SK-N-MC (cell line): ENCODE data around the gene OMA1.

Experiments used
- DNase-seq: peaks from one replicate; pipeline ENCODE4 v3.0.0-alpha.2; 2011; ENCODE audit warnings: low read depth, low spot score
- H3K27ac ChIP-seq: fragments of 200-600 bp; sonication (generic); 2 replicates; pipeline ENCODE4 v1.5.1; 2016; ENCODE audit warnings: mixed run types
- H3K36me3 ChIP-seq: fragments of 200-600 bp; sonication (generic); 2 replicates; pipeline ENCODE4 v1.6.1; 2017; ENCODE audit warnings: antibody characterized with exemption, low read length, mixed read lengths; ENCODE audit not compliant: insufficient read depth
- H3K4me3 ChIP-seq: fragments of 200-600 bp; sonication (generic); 2 replicates; pipeline ENCODE4 v1.5.1; 2016
- H3K9ac ChIP-seq: fragments of 200-600 bp; sonication (generic); 2 replicates; pipeline ENCODE4 v1.8.0; 2017; ENCODE audit warnings: mixed run types, mixed read lengths; ENCODE audit not compliant: insufficient read length
- H3K9me3 ChIP-seq: fragments of 200-600 bp; sonication (generic); 2 replicates; pipeline ENCODE4 v1.6.1; 2017; ENCODE audit warnings: low read depth, mild to moderate bottlenecking, antibody characterized with exemption, low read length, moderate library complexity, mixed read lengths
- EZH2 ChIP-seq: fragments of 200-600 bp; sonication (generic); IDR thresholded peaks from one replicate; pipeline ENCODE4 v1.6.1; 2017; ENCODE audit warnings: antibody characterized with exemption
- FOXP2 ChIP-seq: optimal IDR thresholded peaks from 2 replicates; pipeline ENCODE3; 2011; ENCODE audit warnings: mild to moderate bottlenecking, moderate library complexity; ENCODE audit not compliant: insufficient read depth; ENCODE audit errors: extremely low read length, control extremely low read depth
- POLR2AphosphoS5 ChIP-seq: IDR thresholded peaks from 2 replicates; pipeline ENCODE4 v1.6.1; 2012; ENCODE audit warnings: mild to moderate bottlenecking, low read depth, low read length, borderline replicate concordance

OMA1 gene

GRCh38 chr1:58529284-58529683 is 17.2 kb downstream of the OMA1 start:
- Histone ChIP-seq H3K9me3 (no peaks in the 10 kb centered on the region), H3K36me3 (no peaks in the 10 kb centered on the region), H3K9ac (no peak overlapping the region), H3K27ac (no peak overlapping the region), H3K4me3 (no peak overlapping the region)
- TF ChIP-seq EZH2 = no peak
- TF ChIP-seq FOXP2 = no peak
- TF ChIP-seq POLR2AphosphoS5 = no peak
- DNase-seq = no peak

GRCh38 chr1:58528518-58528917 is 18.0 kb downstream of the OMA1 start:
- no peak for TF ChIP-seq POLR2AphosphoS5
- no peak for TF ChIP-seq FOXP2
- TF ChIP-seq EZH2 = no peak
- Histone ChIP-seq H3K27ac (no peak overlapping the region), H3K4me3 (no peak overlapping the region), H3K9ac (no peak overlapping the region), H3K9me3 (no peaks in the 10 kb centered on the region), H3K36me3 (no peaks in the 10 kb centered on the region)
- no peak for DNase-seq

GRCh38 chr1:58524353-58524945 is 22.1 kb downstream of the OMA1 start:
- Histone ChIP-seq H3K36me3 (no peaks in the 10 kb centered on the region), H3K27ac (no peak overlapping the region), H3K9me3 (no peaks in the 10 kb centered on the region), H3K9ac (no peak overlapping the region), H3K4me3 (no peak overlapping the region)
- DNase-seq = no peak
- no peak for TF ChIP-seq EZH2
- no peak for TF ChIP-seq FOXP2
- no peak for TF ChIP-seq POLR2AphosphoS5

- TF ChIP-seq FOXP2 = no peak
- TF ChIP-seq POLR2AphosphoS5 = no peak
- TF ChIP-seq EZH2 = no peak
- Histone ChIP-seq H3K27ac (no peak overlapping the region), H3K9ac (peak overlapping the region; percentile 5), H3K36me3 (no peaks in the 10 kb centered on the region), H3K9me3 (no peaks in the 10 kb centered on the region), H3K4me3 (no peak overlapping the region)
- peak; percentile 66 for DNase-seq
These were observed 30.6 kb downstream of the OMA1 start for GRCh38 chr1:58515794-58516401.

- Histone ChIP-seq H3K27ac (no peak overlapping the region), H3K36me3 (no peaks in the 10 kb centered on the region), H3K9me3 (no peaks in the 10 kb centered on the region), H3K4me3 (no peak overlapping the region), H3K9ac (no peak overlapping the region)
- DNase-seq = no peak
- TF ChIP-seq EZH2 = no peak
- no peak for TF ChIP-seq FOXP2
- TF ChIP-seq POLR2AphosphoS5 = no peak
These were observed 32.6 kb downstream of the OMA1 start for GRCh38 chr1:58513956-58514355.

GRCh38 chr1:58508629-58509028 is 37.9 kb downstream of the OMA1 start:
- TF ChIP-seq POLR2AphosphoS5 (no peak), FOXP2 (no peak), EZH2 (no peak)
- Histone ChIP-seq H3K9me3 (no peaks in the 10 kb centered on the region), H3K9ac (no peak overlapping the region), H3K4me3 (no peak overlapping the region), H3K36me3 (no peaks in the 10 kb centered on the region), H3K27ac (no peak overlapping the region)
- no peak for DNase-seq

- H3K27ac ChIP-seq = no peak overlapping the region
- no peak for DNase-seq
- no peak overlapping the region for H3K4me3 ChIP-seq
- H3K9ac ChIP-seq = no peak overlapping the region
- no peaks in the 10 kb centered on the region for H3K36me3 ChIP-seq
- no peaks in the 10 kb centered on the region for H3K9me3 ChIP-seq
- no peak for TF ChIP-seq EZH2
- no peak for TF ChIP-seq POLR2AphosphoS5
- TF ChIP-seq FOXP2 = no peak
These were observed 41.2 kb downstream of the OMA1 start for GRCh38 chr1:58505286-58505685.

GRCh38 chr1:58502519-58502918 is 44.0 kb downstream of the OMA1 start:
- no peak for TF ChIP-seq EZH2
- no peak for TF ChIP-seq FOXP2
- TF ChIP-seq POLR2AphosphoS5 = no peak
- H3K9me3 ChIP-seq = no peaks in the 10 kb centered on the region
- no peaks in the 10 kb centered on the region for H3K36me3 ChIP-seq
- H3K4me3 ChIP-seq = no peak overlapping the region
- no peak for DNase-seq
- no peak overlapping the region for H3K9ac ChIP-seq
- no peak overlapping the region for H3K27ac ChIP-seq

- H3K27ac ChIP-seq = no peak overlapping the region
- no peak overlapping the region for H3K9ac ChIP-seq
- TF ChIP-seq FOXP2 (no peak), POLR2AphosphoS5 (no peak), EZH2 (no peak)
- H3K4me3 ChIP-seq = no peak overlapping the region
- H3K36me3 ChIP-seq = no peaks in the 10 kb centered on the region
- no peak for DNase-seq
- H3K9me3 ChIP-seq = no peaks in the 10 kb centered on the region
These were observed 46.5 kb downstream of the OMA1 start for GRCh38 chr1:58500043-58500442.

- TF ChIP-seq EZH2 = no peak
- TF ChIP-seq POLR2AphosphoS5 = no peak
- no peak for TF ChIP-seq FOXP2
- no peak for DNase-seq
- Histone ChIP-seq H3K27ac (no peak overlapping the region), H3K9me3 (no peaks in the 10 kb centered on the region), H3K4me3 (no peak overlapping the region), H3K36me3 (no peaks in the 10 kb centered on the region), H3K9ac (no peak overlapping the region)
These were observed 49.0 kb downstream of the OMA1 start for GRCh38 chr1:58497499-58497898.
